Gastroesophageal sphincter (tissue), 4 donors: ENCODE results near the gene SMG7. TPM values are rescaled to one million over a fixed set of nuclear protein-coding genes. Genes with fewer than 3 reads are reported as not detected.

Experiments used
- ATAC-seq: fragments of 150-250 bp; one replicate; pipeline ENCODE4 v1.9.1; 2016; ENCODE audit warnings: mild to moderate bottlenecking, moderate library complexity
- H3K27ac ChIP-seq, 4 donors: fragments of 200-600 bp; sonication (generic) in 3 of 4; 1 replicate in 3 of 4; 2 replicates in 1 of 4; pipeline ENCODE4 v1.5.1; 2016 to 2019
- H3K27me3 ChIP-seq: fragments of 200-600 bp; sonication (generic); one replicate; pipeline ENCODE4 v1.5.1; 2019
- H3K36me3 ChIP-seq, 2 donors: fragments of 200-600 bp; sonication (generic); one replicate each; pipeline ENCODE4 v1.5.1; 2019; ENCODE audit warnings: control low read depth in 1 of 2
- H3K4me1 ChIP-seq, 3 donors: fragments of 200-600 bp; sonication (generic); 1 replicate in 2 of 3; 2 replicates in 1 of 3; pipeline ENCODE4 v1.5.1; 2016 to 2019; ENCODE audit warnings: control low read depth in 2 of 3
- H3K4me3 ChIP-seq, 2 donors: fragments of 200-600 bp; sonication (generic); one replicate each; pipeline ENCODE4 v1.5.1; 2019; ENCODE audit warnings: mild to moderate bottlenecking in 1 of 2, moderate library complexity in 1 of 2
- H3K9me3 ChIP-seq, 3 donors: fragments of 200-600 bp; sonication (generic); one replicate each; pipeline ENCODE4 v1.5.1; 2017 to 2019; ENCODE audit warnings: control low read depth in 2 of 3
- CTCF ChIP-seq, 4 experiments: fragments of 200-600 bp in 2 of 4; fragments of 450-650 bp in 2 of 4; sonication (generic) in 1 of 4; IDR thresholded peaks; one replicate each; pipeline ENCODE4 v1.5.1; 2017 to 2019; ENCODE audit warnings: antibody characterized with exemption in 4 of 4, mild to moderate bottlenecking in 2 of 4, moderate library complexity in 2 of 4
- EP300 ChIP-seq: sonication (generic); formaldehyde crosslinking; IDR thresholded peaks from one replicate; pipeline ENCODE4 v1.6.1; 2017; ENCODE audit warnings: antibody characterized with exemption, mild to moderate bottlenecking
- POLR2A ChIP-seq, 2 donors: fragments of 450-650 bp; IDR thresholded peaks; one replicate each; pipeline ENCODE4 v1.6.1; 2017; ENCODE audit warnings: antibody characterized with exemption in 2 of 2, mild to moderate bottlenecking in 2 of 2, moderate library complexity in 1 of 2
- POLR2AphosphoS5 ChIP-seq: sonication (generic); formaldehyde crosslinking; IDR thresholded peaks from one replicate; pipeline ENCODE4 v1.6.1; 2017; ENCODE audit warnings: antibody characterized with exemption
- WGBS, 2 donors: methylation state at CpG; one replicate each; pipeline ENCODE4 v1.1.5; 2018; ENCODE audit warnings: low coverage in 1 of 2; 5-methylcytosine and 5-hydroxymethylcytosine counted together
- total RNA-seq, 4 donors: library from RNA; depleted of rRNA; stranded (reverse); fragments of >200 nt; gene quantifications; one replicate each; pipeline ENCODE4 v1.1.0, GENCODE V29; 2016

Gene SMG7
- total RNA-seq, 4 donors from 2014 or later: 31.9 to 55.9 (median 38.2) TPM

DNA sequence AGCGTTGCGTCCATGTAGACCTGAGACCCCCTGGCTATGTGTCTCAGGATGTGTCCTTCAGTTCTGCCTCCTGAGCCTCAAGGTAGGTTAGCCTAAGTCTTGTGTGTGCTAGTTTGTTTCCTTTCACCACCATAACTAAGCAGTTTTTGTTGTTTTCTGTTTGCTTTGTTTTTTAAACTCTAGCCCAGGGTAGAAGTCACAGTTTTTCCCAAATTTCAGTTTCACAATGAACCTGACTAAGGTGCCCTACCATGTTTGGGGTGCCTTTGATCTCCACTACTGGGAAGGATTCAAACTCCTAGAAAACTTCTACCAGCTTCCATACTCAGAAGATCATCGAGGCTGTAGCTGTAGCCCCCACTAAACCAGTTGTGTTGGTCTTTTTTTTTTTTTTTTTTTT, 14.8 kb upstream of the SMG7 start:
- ATAC-seq: no peak
- Histone ChIP-seq H3K9me3 (no peaks in the 10 kb centered on the region), H3K36me3 (no peaks in the 10 kb centered on the region), H3K4me3 (no peak overlapping the region), H3K27me3 (no peaks in the 10 kb centered on the region), H3K4me1 (no peaks in the 10 kb centered on the region), H3K27ac (no peak overlapping the region)
- TF ChIP-seq EP300 (no peak), POLR2A (IDR thresholded peaks at IDR 0.05) (no peak), CTCF (IDR thresholded peaks at IDR 0.05) (no peak), POLR2AphosphoS5 (no peak)
- 76 to 77% methylated on average over 3 of the region's 3 CpGs for WGBS, 2 donors

- H3K27ac ChIP-seq: no peak overlapping the region
- ATAC-seq: no peak
- no peaks in the 10 kb centered on the region for H3K27me3 ChIP-seq
- no peaks in the 10 kb centered on the region for H3K36me3 ChIP-seq
- WGBS, 2 donors: 88 to 92% methylated on average over 2 of the region's 2 CpGs
- TF ChIP-seq CTCF (IDR thresholded peaks at IDR 0.05) (no peak), POLR2AphosphoS5 (no peak), POLR2A (IDR thresholded peaks at IDR 0.05) (no peak), EP300 (no peak)
- no peak overlapping the region for H3K4me3 ChIP-seq
- no peaks in the 10 kb centered on the region for H3K4me1 ChIP-seq
- H3K9me3 ChIP-seq: no peaks in the 10 kb centered on the region
Measured at GRCh38 chr1:183460596-183460995, 11.7 kb upstream of the SMG7 start.

DNA sequence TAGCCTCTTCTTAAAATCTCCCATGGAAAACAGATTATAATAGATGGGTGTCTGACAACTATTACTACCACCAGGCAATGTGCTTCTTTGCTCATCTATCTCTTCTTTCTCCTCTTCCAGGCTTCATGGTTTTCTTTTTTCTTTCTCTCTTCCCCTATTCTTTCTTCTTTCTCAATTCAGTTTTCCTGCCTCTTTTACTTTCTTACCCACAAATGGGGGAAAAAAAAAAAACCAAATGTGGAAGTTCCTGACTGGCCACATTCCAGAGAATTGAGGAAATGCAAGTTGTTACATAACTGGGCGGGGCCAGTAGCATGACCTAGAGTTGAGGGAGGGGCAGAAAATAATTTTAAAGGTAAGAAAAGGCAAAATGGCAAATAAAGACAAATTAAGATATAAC, 10.9 kb upstream of the SMG7 start:
- no peaks in the 10 kb centered on the region for H3K36me3 ChIP-seq
- WGBS, 2 donors: 33 to 78% methylated on average over 1 of the region's 1 CpG
- no peaks in the 10 kb centered on the region for H3K27me3 ChIP-seq
- H3K9me3 ChIP-seq: no peaks in the 10 kb centered on the region
- H3K4me1 ChIP-seq: no peaks in the 10 kb centered on the region
- H3K27ac ChIP-seq: no peak overlapping the region
- H3K4me3 ChIP-seq: no peak overlapping the region
- ATAC-seq: no peak
- no peak for TF ChIP-seq CTCF (IDR thresholded peaks at IDR 0.05)
- TF ChIP-seq EP300: no peak
- no peak for TF ChIP-seq POLR2A (IDR thresholded peaks at IDR 0.05)
- TF ChIP-seq POLR2AphosphoS5: no peak

DNA sequence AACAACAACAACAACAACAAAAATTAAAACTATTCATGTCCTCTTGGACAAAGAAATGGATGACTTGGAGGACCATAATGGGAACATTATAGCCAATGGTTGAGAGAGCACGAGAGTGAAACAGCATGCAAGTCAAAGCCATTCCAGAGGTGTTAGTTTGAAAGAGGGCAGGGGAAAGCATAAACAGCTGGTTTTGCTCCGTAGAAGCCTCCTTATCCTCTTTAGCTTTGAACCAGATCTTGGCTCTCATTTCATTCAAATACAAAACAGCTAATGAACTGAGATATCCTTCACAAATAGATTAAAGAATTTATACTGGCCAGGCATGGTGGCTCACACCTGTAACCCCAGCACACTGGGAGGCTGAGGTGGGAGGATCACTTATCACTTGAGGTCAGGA, 8.7 kb upstream of the SMG7 start:
- TF ChIP-seq EP300: no peak
- no peak for TF ChIP-seq POLR2AphosphoS5
- TF ChIP-seq POLR2A (IDR thresholded peaks at IDR 0.05): no peak
- no peak for TF ChIP-seq CTCF (IDR thresholded peaks at IDR 0.05)
- H3K36me3 ChIP-seq: no peaks in the 10 kb centered on the region
- H3K27me3 ChIP-seq: no peaks in the 10 kb centered on the region
- 54 to 81% methylated on average over 2 of the region's 2 CpGs for WGBS, 2 donors
- no peak overlapping the region for H3K27ac ChIP-seq
- no peaks in the 10 kb centered on the region for H3K4me1 ChIP-seq
- no peak for ATAC-seq
- no peaks in the 10 kb centered on the region for H3K9me3 ChIP-seq
- no peak overlapping the region for H3K4me3 ChIP-seq

DNA sequence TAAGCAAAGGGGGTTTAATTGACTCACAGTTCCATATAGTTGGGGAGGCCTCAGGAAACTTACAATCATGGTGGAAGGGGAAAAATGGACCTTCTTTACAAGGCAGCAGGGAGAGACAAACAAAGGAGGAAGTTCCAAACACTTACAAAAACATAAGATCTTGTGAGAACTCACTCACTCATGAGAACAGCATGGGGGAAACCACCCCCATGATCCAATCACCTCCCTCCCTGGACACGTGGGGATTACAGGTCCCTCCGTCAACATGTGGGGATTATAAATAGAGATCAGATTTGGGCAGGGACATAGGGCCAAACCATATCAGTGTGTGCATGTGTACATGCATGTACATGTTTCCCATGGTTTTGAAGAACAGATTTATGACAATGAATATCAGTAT, 5.5 kb upstream of the SMG7 start:
- Histone ChIP-seq H3K27ac (no peak overlapping the region), H3K9me3 (no peaks in the 10 kb centered on the region), H3K36me3 (no peaks in the 10 kb centered on the region), H3K27me3 (no peaks in the 10 kb centered on the region), H3K4me3 (no peak overlapping the region), H3K4me1 (peaks cover 0 to 4% (median 0%) of the 10 kb centered on the region in 3 donors)
- 56 to 57% methylated on average over 2 of the region's 2 CpGs for WGBS, 2 donors
- ATAC-seq: no peak
- TF ChIP-seq EP300: no peak
- no peak for TF ChIP-seq POLR2A (IDR thresholded peaks at IDR 0.05)
- TF ChIP-seq POLR2AphosphoS5: no peak
- TF ChIP-seq CTCF (IDR thresholded peaks at IDR 0.05): no peak
